WTC11 (cell line): ENCODE results near the gene ENG. TPM values are rescaled to one million over a fixed set of nuclear protein-coding genes. Genes with fewer than 3 reads are reported as not detected.

ENCODE experiments used
- ATAC-seq: fragments of 200-7000 bp; cut with Tn5 transposase; 2 replicates; pipeline ENCODE4 v1.10.0; 2021; ENCODE audit warnings: mild to moderate bottlenecking, moderate library complexity
- CTCF ChIA-PET: fragments of 300-600 bp; sonication (Branson Sonifier 250); formaldehyde crosslinking; loops from one replicate; lab custom pipeline; 2021; ENCODE audit warnings: antibody characterized with exemption; lab: Charles Lee
- POLR2A ChIA-PET: fragments of 350-600 bp; sonication (Branson Sonifier 250); formaldehyde crosslinking; loops from one replicate; lab custom pipeline; 2021; ENCODE audit warnings: antibody characterized with exemption; lab: Charles Lee
- DNase-seq: peaks from one replicate; pipeline ENCODE4 v3.0.0; 2021; ENCODE audit warnings: low spot score
- H3K27ac Mint-ChIP-seq: 2 replicates; pipeline ENCODE4 v1.8.0; 2021; ENCODE audit warnings: mixed read lengths
- H3K27me3 Mint-ChIP-seq: 2 replicates; pipeline ENCODE4 v1.8.0; 2021; ENCODE audit warnings: low read depth, mild to moderate bottlenecking, moderate library complexity, mixed read lengths
- H3K36me3 Mint-ChIP-seq: 2 replicates; pipeline ENCODE4 v1.8.0; 2021; ENCODE audit warnings: mixed read lengths
- H3K4me1 Mint-ChIP-seq: 2 replicates; pipeline ENCODE4 v1.8.0; 2022; ENCODE audit warnings: mixed read lengths
- H3K4me3 Mint-ChIP-seq: 2 replicates; pipeline ENCODE4 v1.8.0; 2021; ENCODE audit warnings: mild to moderate bottlenecking, moderate library complexity, mixed read lengths
- H3K9me3 Mint-ChIP-seq: 2 replicates; pipeline ENCODE4 v1.8.0; 2021; ENCODE audit warnings: mixed read lengths
- ATF1 ChIP-seq: sonication (generic); formaldehyde crosslinking; IDR thresholded peaks from 2 replicates; pipeline ENCODE4 v1.8.1; 2023; ENCODE audit warnings: mild to moderate bottlenecking, moderate library complexity, missing genetic modification reagents
- ELF4 ChIP-seq: sonication (generic); formaldehyde crosslinking; IDR thresholded peaks from 2 replicates; pipeline ENCODE4 v1.8.1; 2022; ENCODE audit warnings: low read depth, mild to moderate bottlenecking, moderate library complexity, missing genetic modification reagents
- ESRRA ChIP-seq: sonication (generic); formaldehyde crosslinking; IDR thresholded peaks from 2 replicates; pipeline ENCODE4 v1.8.1; 2022; ENCODE audit warnings: mild to moderate bottlenecking, missing genetic modification reagents, borderline replicate concordance
- GABPB1 ChIP-seq: sonication (generic); formaldehyde crosslinking; IDR thresholded peaks from 2 replicates; pipeline ENCODE4 v1.8.1; 2023; ENCODE audit warnings: mild to moderate bottlenecking, missing genetic modification reagents
- GRHL2 ChIP-seq: fragments of 250-450 bp; sonication (Bioruptor Pico); IDR thresholded peaks from 2 replicates; pipeline ENCODE4 v1.8.0; 2022; ENCODE audit warnings: mild to moderate bottlenecking, moderate library complexity; ENCODE audit not compliant: insufficient replicate concordance, severe bottlenecking
- IRF2 ChIP-seq: sonication (generic); formaldehyde crosslinking; IDR thresholded peaks from 2 replicates; pipeline ENCODE4 v1.8.0; 2022; ENCODE audit warnings: low read depth, missing genetic modification reagents, borderline replicate concordance
- JUN ChIP-seq: sonication (generic); formaldehyde crosslinking; IDR thresholded peaks from 2 replicates; pipeline ENCODE4 v1.8.0; 2023; ENCODE audit warnings: mild to moderate bottlenecking, missing genetic modification reagents
- NFE2L1 ChIP-seq: sonication (generic); formaldehyde crosslinking; IDR thresholded peaks from 2 replicates; pipeline ENCODE4 v1.8.1; 2023; ENCODE audit warnings: missing genetic modification reagents
- NR3C1 ChIP-seq: sonication (generic); formaldehyde crosslinking; conservative IDR thresholded peaks from 2 replicates; pipeline ENCODE4 v1.8.1; 2023; ENCODE audit warnings: low read depth, mild to moderate bottlenecking, missing genetic modification reagents
- SMAD4 ChIP-seq: sonication (generic); formaldehyde crosslinking; IDR thresholded peaks from 2 replicates; pipeline ENCODE4 v1.8.0; 2022; ENCODE audit warnings: mild to moderate bottlenecking, missing genetic modification reagents
- TCF7 ChIP-seq: sonication (generic); formaldehyde crosslinking; IDR thresholded peaks from 2 replicates; pipeline ENCODE4 v1.8.0; 2022; ENCODE audit warnings: mild to moderate bottlenecking, low read depth, missing genetic modification reagents, moderate library complexity
- TEAD4 ChIP-seq: sonication (generic); formaldehyde crosslinking; IDR thresholded peaks from 2 replicates; pipeline ENCODE4 v1.8.0; 2022; ENCODE audit warnings: mild to moderate bottlenecking, missing genetic modification reagents
- total RNA-seq: library from RNA; stranded (reverse); gene quantifications from 3 replicates; pipeline ENCODE4 v1.2.3, GENCODE V29; 2021
- TF ChIP-seq, protein P1 (sequence below): fragments of 250-450 bp; sonication (Bioruptor Pico); IDR thresholded peaks from 2 replicates; pipeline ENCODE4 v1.9.0; 2021; ENCODE audit warnings: moderate library complexity, mild to moderate bottlenecking, inconsistent platforms, borderline replicate concordance
- TF ChIP-seq, protein P2 (sequence below): sonication (generic); formaldehyde crosslinking; IDR thresholded peaks from 2 replicates; pipeline ENCODE4 v1.8.1; 2022; ENCODE audit warnings: missing genetic modification reagents, borderline replicate concordance
- TF ChIP-seq, protein P3 (sequence below): fragments of 250-450 bp; sonication (Bioruptor Pico); IDR thresholded peaks from 2 replicates; pipeline ENCODE4 v1.9.0; 2021; ENCODE audit warnings: mild to moderate bottlenecking, borderline replicate concordance
- TF ChIP-seq, protein P4 (sequence below): sonication (generic); formaldehyde crosslinking; IDR thresholded peaks from 2 replicates; pipeline ENCODE4 v1.8.1; 2023; ENCODE audit warnings: mild to moderate bottlenecking, missing genetic modification reagents, borderline replicate concordance
- TF ChIP-seq, protein P5 (sequence below): sonication (generic); formaldehyde crosslinking; conservative IDR thresholded peaks from 2 replicates; pipeline ENCODE4 v1.8.1; 2022; ENCODE audit warnings: mild to moderate bottlenecking, missing genetic modification reagents
- TF ChIP-seq, protein P6 (sequence below): sonication (generic); formaldehyde crosslinking; IDR thresholded peaks from 2 replicates; pipeline ENCODE4 v1.8.1; 2022; ENCODE audit warnings: mild to moderate bottlenecking, moderate library complexity, missing genetic modification reagents

Gene ENG
- total RNA-seq, 1 experiment from 2014 or later = 4.4 TPM

DNA sequence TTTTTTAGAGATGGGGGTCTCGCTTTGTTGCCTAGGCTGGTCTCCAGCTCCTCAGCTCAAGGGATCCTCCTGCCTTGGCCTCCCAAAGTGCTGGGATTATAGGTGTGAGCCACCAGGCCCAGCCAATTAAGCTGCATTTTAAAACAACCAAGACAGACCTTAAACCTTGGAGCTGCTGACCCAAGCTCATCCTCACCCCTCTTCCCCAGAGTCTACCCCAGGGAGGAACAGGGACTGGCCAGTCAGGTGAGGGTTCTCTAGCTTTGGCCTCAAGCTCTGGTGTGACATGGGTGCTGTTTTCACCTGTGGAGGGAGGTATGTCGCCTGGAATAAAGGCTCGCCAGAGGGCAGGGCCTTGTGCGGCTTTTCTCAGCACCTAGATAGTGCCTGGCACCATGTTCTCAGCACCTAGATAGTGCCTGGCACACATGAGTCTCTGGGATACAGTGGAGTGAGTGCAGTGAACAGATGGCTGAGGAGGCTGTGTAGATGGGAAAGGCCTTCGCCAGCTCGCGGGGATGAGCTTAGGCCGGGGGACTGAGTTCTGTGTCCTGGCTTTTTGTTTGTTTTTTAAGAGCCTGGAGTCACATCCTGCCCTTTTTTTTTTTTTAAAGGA lies 61.3 kb downstream of the ENG start (continued):
- TF ChIP-seq, protein P1, sequence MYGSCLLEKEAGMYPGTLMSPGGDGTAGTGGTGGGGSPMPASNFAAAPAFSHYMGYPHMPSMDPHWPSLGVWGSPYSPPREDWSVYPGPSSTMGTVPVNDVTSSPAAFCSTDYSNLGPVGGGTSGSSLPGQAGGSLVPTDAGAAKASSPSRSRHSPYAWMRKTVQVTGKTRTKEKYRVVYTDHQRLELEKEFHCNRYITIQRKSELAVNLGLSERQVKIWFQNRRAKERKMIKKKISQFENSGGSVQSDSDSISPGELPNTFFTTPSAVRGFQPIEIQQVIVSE (CRISPR knock-in tag) = no peak
- no peak for TF ChIP-seq IRF2 (CRISPR knock-in tag)
- TF ChIP-seq, protein P2, sequence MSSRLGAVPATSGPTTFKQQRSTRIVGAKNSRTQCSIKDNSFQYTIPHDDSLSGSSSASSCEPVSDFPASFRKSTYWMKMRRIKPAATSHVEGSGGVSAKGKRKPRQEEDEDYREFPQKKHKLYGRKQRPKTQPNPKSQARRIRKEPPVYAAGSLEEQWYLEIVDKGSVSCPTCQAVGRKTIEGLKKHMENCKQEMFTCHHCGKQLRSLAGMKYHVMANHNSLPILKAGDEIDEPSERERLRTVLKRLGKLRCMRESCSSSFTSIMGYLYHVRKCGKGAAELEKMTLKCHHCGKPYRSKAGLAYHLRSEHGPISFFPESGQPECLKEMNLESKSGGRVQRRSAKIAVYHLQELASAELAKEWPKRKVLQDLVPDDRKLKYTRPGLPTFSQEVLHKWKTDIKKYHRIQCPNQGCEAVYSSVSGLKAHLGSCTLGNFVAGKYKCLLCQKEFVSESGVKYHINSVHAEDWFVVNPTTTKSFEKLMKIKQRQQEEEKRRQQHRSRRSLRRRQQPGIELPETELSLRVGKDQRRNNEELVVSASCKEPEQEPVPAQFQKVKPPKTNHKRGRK (CRISPR knock-in tag) = no peak
- TF ChIP-seq TEAD4 (CRISPR knock-in tag) = no peak
- TF ChIP-seq, all 79 proteins: peak for 0

DNA sequence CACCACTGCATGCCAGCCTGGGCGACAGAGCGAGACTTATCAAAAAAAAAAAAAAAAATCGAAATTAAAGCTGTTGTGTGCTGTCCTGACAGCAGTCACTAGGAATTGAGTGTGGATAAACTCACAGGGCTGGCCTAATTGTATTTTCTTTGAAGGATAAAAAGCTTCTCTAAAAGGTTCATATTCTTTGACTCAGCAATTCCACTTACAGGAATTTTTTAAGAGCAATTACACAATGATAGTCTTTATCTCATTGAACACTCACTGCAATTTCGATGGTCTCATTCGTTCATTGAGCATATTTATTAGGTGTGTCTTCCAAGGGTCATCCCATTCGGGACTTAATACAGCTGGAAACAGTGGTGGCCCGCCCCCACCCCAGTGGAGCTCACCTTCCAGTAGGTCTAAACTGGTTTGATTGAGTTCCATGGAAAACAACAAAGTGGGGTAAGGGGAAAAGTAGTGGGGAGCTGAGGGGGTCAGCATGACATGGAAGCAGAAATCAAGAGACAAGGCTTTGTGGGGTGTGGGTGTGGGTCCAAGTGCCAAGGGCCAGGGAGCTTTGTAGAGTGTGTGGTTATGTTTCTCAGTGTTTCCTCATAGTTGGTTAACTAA lies 61.9 kb downstream of the ENG start:
- peaks cover 41% of the 10 kb centered on the region for H3K36me3 Mint-ChIP-seq
- H3K4me1 Mint-ChIP-seq = peaks cover 13% of the 10 kb centered on the region
- DNase-seq = no peak
- no peak for ATAC-seq
- TF ChIP-seq, protein P3, sequence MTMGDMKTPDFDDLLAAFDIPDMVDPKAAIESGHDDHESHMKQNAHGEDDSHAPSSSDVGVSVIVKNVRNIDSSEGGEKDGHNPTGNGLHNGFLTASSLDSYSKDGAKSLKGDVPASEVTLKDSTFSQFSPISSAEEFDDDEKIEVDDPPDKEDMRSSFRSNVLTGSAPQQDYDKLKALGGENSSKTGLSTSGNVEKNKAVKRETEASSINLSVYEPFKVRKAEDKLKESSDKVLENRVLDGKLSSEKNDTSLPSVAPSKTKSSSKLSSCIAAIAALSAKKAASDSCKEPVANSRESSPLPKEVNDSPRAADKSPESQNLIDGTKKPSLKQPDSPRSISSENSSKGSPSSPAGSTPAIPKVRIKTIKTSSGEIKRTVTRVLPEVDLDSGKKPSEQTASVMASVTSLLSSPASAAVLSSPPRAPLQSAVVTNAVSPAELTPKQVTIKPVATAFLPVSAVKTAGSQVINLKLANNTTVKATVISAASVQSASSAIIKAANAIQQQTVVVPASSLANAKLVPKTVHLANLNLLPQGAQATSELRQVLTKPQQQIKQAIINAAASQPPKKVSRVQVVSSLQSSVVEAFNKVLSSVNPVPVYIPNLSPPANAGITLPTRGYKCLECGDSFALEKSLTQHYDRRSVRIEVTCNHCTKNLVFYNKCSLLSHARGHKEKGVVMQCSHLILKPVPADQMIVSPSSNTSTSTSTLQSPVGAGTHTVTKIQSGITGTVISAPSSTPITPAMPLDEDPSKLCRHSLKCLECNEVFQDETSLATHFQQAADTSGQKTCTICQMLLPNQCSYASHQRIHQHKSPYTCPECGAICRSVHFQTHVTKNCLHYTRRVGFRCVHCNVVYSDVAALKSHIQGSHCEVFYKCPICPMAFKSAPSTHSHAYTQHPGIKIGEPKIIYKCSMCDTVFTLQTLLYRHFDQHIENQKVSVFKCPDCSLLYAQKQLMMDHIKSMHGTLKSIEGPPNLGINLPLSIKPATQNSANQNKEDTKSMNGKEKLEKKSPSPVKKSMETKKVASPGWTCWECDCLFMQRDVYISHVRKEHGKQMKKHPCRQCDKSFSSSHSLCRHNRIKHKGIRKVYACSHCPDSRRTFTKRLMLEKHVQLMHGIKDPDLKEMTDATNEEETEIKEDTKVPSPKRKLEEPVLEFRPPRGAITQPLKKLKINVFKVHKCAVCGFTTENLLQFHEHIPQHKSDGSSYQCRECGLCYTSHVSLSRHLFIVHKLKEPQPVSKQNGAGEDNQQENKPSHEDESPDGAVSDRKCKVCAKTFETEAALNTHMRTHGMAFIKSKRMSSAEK (CRISPR knock-in tag) = no peak
- TF ChIP-seq ATF1 (CRISPR knock-in tag) = no peak
- H3K27ac Mint-ChIP-seq = peak overlapping the region; percentile 90
- ChIA-PET POLR2A (interaction anchor here (0.5 to 1.3 kb wide), 7 partner anchors 8 to 314 kb away, joined by 3 to 16 read pairs (median 3); no protein-coding TSS in a partner anchor), CTCF (interaction anchor here (1.1 to 1.8 kb wide), 6 partner anchors 10 to 77 kb away, joined by 3 to 13 read pairs (median 6); partner anchors contain the start of genes ENG and TOR2A)
- H3K4me3 Mint-ChIP-seq = no peak overlapping the region
- no peaks in the 10 kb centered on the region for H3K27me3 Mint-ChIP-seq
- H3K9me3 Mint-ChIP-seq = no peaks in the 10 kb centered on the region

DNA sequence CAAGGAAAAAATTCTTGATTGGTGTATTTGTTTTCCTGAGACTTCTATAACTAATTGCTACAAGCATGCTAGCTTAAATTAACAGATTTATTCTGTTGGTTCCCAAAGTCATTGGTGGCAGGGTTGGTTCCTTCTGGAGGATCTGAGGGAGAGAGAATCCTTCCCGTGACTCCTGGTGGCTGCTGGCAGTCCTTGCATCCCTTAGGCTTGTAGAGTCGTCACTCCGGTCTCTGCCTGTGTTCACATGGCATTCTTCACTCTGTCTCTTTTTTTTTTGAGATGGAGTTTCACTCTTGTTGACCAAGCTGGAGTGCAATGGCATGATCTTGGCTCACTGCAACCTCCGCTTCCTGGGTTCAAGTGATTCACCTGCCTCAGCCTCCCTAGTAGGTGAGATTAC lies 63.4 kb downstream of the ENG start:
- Mint-ChIP-seq H3K4me3 (no peak overlapping the region), H3K4me1 (peaks cover 24% of the 10 kb centered on the region), H3K36me3 (peaks cover 53% of the 10 kb centered on the region), H3K9me3 (no peaks in the 10 kb centered on the region), H3K27ac (no peak overlapping the region), H3K27me3 (no peaks in the 10 kb centered on the region)
- ChIA-PET POLR2A (no interaction called here), CTCF (no interaction called here)
- TF ChIP-seq, protein P4, sequence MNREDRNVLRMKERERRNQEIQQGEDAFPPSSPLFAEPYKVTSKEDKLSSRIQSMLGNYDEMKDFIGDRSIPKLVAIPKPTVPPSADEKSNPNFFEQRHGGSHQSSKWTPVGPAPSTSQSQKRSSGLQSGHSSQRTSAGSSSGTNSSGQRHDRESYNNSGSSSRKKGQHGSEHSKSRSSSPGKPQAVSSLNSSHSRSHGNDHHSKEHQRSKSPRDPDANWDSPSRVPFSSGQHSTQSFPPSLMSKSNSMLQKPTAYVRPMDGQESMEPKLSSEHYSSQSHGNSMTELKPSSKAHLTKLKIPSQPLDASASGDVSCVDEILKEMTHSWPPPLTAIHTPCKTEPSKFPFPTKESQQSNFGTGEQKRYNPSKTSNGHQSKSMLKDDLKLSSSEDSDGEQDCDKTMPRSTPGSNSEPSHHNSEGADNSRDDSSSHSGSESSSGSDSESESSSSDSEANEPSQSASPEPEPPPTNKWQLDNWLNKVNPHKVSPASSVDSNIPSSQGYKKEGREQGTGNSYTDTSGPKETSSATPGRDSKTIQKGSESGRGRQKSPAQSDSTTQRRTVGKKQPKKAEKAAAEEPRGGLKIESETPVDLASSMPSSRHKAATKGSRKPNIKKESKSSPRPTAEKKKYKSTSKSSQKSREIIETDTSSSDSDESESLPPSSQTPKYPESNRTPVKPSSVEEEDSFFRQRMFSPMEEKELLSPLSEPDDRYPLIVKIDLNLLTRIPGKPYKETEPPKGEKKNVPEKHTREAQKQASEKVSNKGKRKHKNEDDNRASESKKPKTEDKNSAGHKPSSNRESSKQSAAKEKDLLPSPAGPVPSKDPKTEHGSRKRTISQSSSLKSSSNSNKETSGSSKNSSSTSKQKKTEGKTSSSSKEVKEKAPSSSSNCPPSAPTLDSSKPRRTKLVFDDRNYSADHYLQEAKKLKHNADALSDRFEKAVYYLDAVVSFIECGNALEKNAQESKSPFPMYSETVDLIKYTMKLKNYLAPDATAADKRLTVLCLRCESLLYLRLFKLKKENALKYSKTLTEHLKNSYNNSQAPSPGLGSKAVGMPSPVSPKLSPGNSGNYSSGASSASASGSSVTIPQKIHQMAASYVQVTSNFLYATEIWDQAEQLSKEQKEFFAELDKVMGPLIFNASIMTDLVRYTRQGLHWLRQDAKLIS = no peak
- TF ChIP-seq NFE2L1 (CRISPR knock-in tag) = no peak
- no peak for TF ChIP-seq SMAD4
- TF ChIP-seq ELF4 = no peak
- TF ChIP-seq, protein P5, sequence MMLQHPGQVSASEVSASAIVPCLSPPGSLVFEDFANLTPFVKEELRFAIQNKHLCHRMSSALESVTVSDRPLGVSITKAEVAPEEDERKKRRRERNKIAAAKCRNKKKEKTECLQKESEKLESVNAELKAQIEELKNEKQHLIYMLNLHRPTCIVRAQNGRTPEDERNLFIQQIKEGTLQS (CRISPR knock-in tag) = no peak
- TF ChIP-seq, protein P6, sequence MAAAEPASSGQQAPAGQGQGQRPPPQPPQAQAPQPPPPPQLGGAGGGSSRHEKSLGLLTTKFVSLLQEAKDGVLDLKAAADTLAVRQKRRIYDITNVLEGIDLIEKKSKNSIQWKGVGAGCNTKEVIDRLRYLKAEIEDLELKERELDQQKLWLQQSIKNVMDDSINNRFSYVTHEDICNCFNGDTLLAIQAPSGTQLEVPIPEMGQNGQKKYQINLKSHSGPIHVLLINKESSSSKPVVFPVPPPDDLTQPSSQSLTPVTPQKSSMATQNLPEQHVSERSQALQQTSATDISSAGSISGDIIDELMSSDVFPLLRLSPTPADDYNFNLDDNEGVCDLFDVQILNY (CRISPR knock-in tag) = no peak
- TF ChIP-seq GABPB1 = no peak
- TF ChIP-seq NR3C1 (CRISPR knock-in tag) = no peak
- TF ChIP-seq TEAD4 (CRISPR knock-in tag) = no peak
- no peak for TF ChIP-seq TCF7
- TF ChIP-seq GRHL2 (CRISPR knock-in tag) = no peak
- no peak for TF ChIP-seq ESRRA (CRISPR knock-in tag)
- TF ChIP-seq JUN (CRISPR knock-in tag) = no peak
- DNase-seq = no peak
- ATAC-seq = no peak
